GM13977 (cell line): Measurements from ENCODE around the gene LRRFIP1.

Experiments
- DNase-seq: peaks from one replicate; pipeline ENCODE4 v3.0.0; 2012; ENCODE audit warnings: low spot score
- in situ Hi-C: fragments of 300-500 bp; cut with MboI; formaldehyde crosslinking; loops from one replicate; pipeline ENCODE4 v1.12.0; 2022; ENCODE audit warnings: low sequenced_read_pairs, low pct_unique_long_range_greater_than_20kb, mixed read lengths, inconsistent platforms; ENCODE audit not compliant: unreplicated experiment
- TF ChIP-seq, protein P1 (sequence below): IDR thresholded peaks from 2 replicates; pipeline ENCODE4 v1.5.1; 2012; ENCODE audit warnings: mild to moderate bottlenecking, control low read depth; ENCODE audit not compliant: insufficient read depth; ENCODE audit errors: extremely low read depth, missing control alignments

The LRRFIP1 gene

DNA sequence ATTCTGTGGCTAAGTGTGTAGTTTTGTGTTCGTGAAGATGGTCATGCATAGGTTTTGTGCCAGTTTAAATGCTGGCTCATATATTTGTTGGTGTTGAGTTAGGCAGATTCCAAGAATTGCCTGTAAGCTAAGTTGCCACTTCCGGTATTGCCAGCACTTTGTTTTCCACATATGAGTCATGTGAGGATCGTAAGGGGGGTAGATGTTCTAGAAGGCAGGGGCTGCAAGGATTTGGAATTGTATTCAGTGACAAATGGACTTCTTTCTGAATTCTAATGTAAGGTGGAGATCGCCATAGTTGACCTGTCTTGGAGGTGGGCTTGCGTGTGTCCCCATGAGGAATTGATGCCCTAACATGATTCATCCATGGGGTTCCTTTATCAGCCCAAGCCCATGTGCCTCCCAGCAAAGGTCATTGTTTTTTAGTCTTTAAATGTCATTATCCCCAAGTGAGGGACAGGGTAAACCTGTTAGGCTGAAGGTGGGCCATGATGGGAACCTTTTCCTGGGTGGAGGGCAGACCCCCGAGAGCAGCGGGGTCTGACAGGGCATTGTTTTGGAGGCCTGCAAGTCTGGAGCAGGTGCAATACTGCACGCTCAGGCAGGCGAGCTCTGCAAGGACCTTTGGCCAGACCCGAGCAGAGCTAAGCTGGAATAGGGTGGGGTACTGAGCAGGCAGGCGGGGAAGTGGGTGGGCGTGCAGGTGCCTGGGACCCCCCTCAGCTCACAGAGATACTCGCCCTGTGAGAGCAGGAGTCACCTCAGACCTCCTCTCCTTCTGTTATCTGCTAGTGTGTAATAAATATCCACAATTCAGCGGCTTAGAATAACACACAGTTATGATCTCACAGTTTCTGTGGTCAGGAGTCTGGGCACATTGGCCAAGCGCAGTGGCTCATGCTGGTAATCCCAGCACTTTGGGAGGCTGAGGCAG lies 77.4 kb downstream of the LRRFIP1 start:
- DNase-seq, result no peak
- TF ChIP-seq, protein P1, sequence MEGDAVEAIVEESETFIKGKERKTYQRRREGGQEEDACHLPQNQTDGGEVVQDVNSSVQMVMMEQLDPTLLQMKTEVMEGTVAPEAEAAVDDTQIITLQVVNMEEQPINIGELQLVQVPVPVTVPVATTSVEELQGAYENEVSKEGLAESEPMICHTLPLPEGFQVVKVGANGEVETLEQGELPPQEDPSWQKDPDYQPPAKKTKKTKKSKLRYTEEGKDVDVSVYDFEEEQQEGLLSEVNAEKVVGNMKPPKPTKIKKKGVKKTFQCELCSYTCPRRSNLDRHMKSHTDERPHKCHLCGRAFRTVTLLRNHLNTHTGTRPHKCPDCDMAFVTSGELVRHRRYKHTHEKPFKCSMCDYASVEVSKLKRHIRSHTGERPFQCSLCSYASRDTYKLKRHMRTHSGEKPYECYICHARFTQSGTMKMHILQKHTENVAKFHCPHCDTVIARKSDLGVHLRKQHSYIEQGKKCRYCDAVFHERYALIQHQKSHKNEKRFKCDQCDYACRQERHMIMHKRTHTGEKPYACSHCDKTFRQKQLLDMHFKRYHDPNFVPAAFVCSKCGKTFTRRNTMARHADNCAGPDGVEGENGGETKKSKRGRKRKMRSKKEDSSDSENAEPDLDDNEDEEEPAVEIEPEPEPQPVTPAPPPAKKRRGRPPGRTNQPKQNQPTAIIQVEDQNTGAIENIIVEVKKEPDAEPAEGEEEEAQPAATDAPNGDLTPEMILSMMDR, result no peak
- in situ Hi-C loops, result no loop called here

DNA sequence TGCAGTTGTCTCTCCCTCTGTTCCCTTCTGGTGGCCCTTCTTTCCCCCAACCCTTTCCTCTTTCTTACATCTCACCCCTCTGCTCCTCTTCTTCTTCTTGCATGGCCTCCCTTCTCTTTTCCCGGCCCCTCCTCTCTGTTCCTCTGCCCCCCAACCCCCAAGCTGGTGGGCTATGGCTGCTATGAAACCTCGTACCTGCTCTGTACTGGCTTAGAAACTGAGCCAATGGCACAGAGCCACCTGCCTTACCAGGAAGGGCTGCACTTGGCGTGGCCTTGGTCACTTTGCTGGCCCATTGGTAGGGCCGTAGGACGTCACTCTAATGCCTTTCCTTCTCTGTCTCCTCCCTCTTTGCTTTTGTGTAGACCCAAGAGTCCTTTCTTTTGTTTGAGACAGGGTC lies 78.9 kb downstream of the LRRFIP1 start:
- in situ Hi-C loops, result no loop called here
- DNase-seq, result no peak
- TF ChIP-seq, protein P1, result no peak

DNA sequence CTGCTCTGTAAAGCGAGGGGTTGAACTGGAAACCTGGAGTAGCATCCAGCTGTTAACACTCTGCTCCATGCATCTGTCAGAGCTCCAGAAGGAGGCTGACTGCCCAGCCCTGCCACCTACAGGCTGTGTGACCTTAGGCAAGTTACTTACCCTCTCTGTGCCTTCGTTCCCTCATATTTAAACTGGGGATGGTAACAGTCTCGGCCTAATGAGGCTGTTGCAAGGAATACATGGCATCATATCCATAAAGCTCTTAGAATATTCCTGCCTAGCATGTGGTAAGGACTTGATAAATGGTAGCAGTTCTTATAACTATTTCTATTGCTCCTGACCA lies 80.6 kb downstream of the LRRFIP1 start:
- TF ChIP-seq, protein P1, result peak; percentile 3
- in situ Hi-C loops, result no loop called here
- DNase-seq, result no peak

DNA sequence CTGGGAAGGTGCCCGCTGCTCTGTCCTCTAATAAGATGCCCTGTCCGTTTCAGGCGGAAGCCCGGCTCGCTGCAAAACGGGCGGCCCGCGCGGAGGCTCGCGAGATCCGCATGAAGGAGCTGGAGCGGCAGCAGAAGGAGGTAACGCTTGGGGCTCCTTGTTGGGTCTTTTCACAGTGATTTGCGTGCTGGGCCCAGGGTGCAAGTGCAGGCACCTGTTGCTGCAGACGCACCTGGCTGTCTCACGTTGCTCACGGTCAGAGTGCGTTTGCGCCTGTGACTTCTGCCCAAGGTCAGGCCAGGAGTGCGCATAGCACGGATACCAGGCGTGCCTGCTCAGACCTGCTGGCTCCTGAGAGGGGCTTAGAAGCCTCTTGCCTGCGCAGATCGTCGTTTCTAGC lies 81.1 kb downstream of the LRRFIP1 start:
- in situ Hi-C loops, result no loop called here
- DNase-seq, result no peak
- TF ChIP-seq, protein P1, result no peak

DNA sequence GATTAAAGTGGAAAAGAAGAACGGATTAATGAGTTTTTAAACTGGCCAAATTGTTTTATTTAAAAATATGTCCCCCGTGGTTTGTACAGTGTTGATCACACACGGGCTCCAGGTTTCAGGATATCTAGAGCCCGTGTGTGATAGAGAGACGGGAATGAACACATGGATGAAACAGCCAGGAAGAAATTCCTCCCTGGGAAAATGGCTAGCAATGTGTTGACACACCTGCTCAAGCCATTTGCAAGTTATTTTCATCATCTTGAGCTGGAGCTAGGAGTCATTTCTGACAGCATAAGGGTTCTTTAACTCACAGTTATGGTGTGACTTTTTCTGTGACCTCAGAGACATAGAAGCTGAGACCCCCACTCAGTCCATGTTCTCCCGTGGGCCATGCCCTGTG lies 81.6 kb downstream of the LRRFIP1 start:
- in situ Hi-C loops, result no loop called here
- TF ChIP-seq, protein P1, result no peak
- DNase-seq, result no peak

DNA sequence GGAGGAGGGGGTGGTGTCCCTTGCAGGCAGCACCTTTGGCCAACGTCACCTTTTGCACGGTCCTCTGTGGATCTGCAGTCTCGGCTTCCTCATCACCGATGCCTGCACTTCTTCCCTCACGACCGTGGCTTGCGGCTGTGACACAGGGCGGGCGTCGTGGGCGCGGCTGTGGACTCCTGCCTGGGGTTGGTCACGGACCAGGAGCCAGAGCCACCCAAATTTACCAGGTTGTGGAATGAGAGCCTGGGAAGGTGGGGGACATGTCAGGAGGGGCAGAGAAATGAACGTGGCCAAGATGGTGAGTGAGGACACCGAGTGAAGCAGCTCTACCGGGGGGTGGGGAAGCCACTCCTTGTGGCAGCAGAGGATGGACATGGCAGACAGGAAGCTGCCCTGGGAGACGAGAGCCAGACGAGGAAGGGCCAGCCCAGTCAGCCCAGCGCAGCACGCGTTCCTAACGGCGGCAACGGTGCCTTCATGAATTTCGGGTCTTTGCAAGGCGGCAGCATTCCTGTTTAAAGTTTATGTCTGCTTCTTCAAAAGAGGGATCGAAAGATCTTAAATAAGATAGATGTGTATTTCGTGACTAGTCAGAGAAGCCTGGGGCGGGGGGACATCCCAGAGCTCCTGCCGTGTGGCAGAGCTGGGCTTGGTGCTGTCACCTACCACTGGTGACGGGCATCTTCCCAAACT lies 84.2 kb downstream of the LRRFIP1 start:
- TF ChIP-seq, protein P1, result no peak
- in situ Hi-C loops, result no loop called here
- no peak for DNase-seq
